ENCODE data around the gene ZNF532.

ZNF532 gene

DNA sequence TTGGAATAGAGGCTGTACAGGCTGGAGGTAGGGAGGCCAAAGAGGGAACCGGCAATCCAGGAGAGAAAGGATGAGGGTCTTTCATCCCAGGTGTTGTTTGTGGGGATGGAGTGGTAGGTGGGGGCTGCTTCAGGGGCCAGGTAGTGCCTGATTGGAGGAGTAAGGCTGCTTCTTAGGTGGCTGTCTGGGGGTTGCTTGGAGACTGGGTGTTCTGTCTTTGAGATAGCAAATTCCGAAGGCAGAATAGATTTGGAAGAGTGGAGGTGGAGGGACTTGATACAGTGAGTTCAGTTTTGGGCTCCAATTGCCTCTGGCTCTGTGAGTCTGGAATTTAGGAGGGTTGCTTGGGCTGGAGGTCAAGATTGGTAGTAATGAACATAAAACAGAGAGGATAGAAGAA lies 5.9 kb downstream of the ZNF532 start:
- H3K4me3 Mint-ChIP-seq, result no peak overlapping the region
- H3K27ac Mint-ChIP-seq, result no peak overlapping the region
- no peaks in the 10 kb centered on the region for H3K9me3 Mint-ChIP-seq
- H3K4me1 Mint-ChIP-seq (ENCODE audit: low read depth), result no peaks in the 10 kb centered on the region
- DNase-seq (ENCODE audit: low spot score), result no peak
- H3K27me3 Mint-ChIP-seq (ENCODE audit: low read depth), result peaks cover 26% of the 10 kb centered on the region
- H3K36me3 Mint-ChIP-seq (ENCODE audit: low read depth), result no peaks in the 10 kb centered on the region

- Mint-ChIP-seq H3K4me1 (ENCODE audit: low read depth) (no peaks in the 10 kb centered on the region), H3K27ac (no peak overlapping the region), H3K4me3 (no peak overlapping the region), H3K27me3 (ENCODE audit: low read depth) (peaks cover 18% of the 10 kb centered on the region), H3K36me3 (ENCODE audit: low read depth) (no peaks in the 10 kb centered on the region), H3K9me3 (no peaks in the 10 kb centered on the region)
- no peak for DNase-seq (ENCODE audit: low spot score)
These were observed 7.1 kb downstream of the ZNF532 start for GRCh38 chr18:58871514-58872420.

- Mint-ChIP-seq H3K27me3 (ENCODE audit: low read depth) (peaks cover 15% of the 10 kb centered on the region), H3K4me3 (no peak overlapping the region), H3K4me1 (ENCODE audit: low read depth) (no peaks in the 10 kb centered on the region), H3K27ac (no peak overlapping the region), H3K9me3 (no peaks in the 10 kb centered on the region), H3K36me3 (ENCODE audit: low read depth) (no peaks in the 10 kb centered on the region)
- no peak for DNase-seq (ENCODE audit: low spot score)
These were observed 14.0 kb downstream of the ZNF532 start for GRCh38 chr18:58878640-58879039.

GRCh38 chr18:58881477-58881876 lies 16.8 kb downstream of the ZNF532 start:
- H3K36me3 Mint-ChIP-seq (ENCODE audit: low read depth), result no peaks in the 10 kb centered on the region
- H3K27ac Mint-ChIP-seq, result no peak overlapping the region
- H3K27me3 Mint-ChIP-seq (ENCODE audit: low read depth), result peaks cover 15% of the 10 kb centered on the region
- H3K4me3 Mint-ChIP-seq, result no peak overlapping the region
- H3K9me3 Mint-ChIP-seq, result no peaks in the 10 kb centered on the region
- no peak for DNase-seq (ENCODE audit: low spot score)
- no peaks in the 10 kb centered on the region for H3K4me1 Mint-ChIP-seq (ENCODE audit: low read depth)

DNA sequence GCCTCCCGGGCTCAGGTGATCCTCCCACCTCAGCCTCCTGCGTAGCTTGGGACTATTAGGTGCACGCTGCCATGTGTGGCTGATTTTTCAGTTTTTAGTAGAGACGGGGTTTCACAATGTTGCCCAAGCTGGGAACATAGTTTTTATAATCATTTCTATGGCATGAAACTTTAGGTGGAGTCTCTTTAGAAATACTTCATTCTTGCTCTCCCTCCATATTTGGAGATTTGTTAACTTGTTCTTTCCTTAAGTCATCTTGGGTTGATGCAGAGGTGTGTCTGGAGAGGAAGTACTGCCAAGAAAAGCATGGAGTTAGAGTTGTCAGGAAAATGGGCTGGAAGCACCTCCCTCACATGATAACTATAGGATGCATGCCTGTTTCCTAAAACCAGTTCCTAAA lies 17.4 kb downstream of the ZNF532 start:
- no peak for DNase-seq (ENCODE audit: low spot score)
- no peak overlapping the region for H3K4me3 Mint-ChIP-seq
- no peaks in the 10 kb centered on the region for H3K36me3 Mint-ChIP-seq (ENCODE audit: low read depth)
- peaks cover 17% of the 10 kb centered on the region for H3K27me3 Mint-ChIP-seq (ENCODE audit: low read depth)
- H3K9me3 Mint-ChIP-seq, result no peaks in the 10 kb centered on the region
- H3K4me1 Mint-ChIP-seq (ENCODE audit: low read depth), result peaks cover 3% of the 10 kb centered on the region
- H3K27ac Mint-ChIP-seq, result no peak overlapping the region

DNA sequence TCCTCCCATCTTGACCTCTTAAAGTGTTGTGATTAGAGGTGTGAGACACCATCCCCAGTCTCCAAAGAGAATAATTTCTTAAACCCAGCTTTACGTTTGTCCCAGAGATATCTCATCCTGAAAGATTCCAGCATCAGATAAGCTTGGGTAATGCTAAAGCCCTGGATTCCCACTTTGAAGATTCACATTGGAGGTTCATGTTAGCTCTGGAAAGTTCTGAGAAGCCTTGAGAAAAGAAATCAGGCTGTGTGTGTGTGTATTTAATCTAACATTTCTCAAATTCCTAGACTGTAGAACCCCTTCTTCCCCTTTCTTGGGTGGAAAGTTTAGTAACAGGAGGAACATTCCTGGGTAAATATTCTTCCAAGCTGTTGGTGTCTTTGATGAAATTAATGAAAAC lies 18.0 kb downstream of the ZNF532 start:
- peaks cover 9% of the 10 kb centered on the region for H3K4me1 Mint-ChIP-seq (ENCODE audit: low read depth)
- H3K9me3 Mint-ChIP-seq, result no peaks in the 10 kb centered on the region
- H3K27ac Mint-ChIP-seq, result no peak overlapping the region
- peaks cover 17% of the 10 kb centered on the region for H3K27me3 Mint-ChIP-seq (ENCODE audit: low read depth)
- DNase-seq (ENCODE audit: low spot score), result no peak
- no peak overlapping the region for H3K4me3 Mint-ChIP-seq
- no peaks in the 10 kb centered on the region for H3K36me3 Mint-ChIP-seq (ENCODE audit: low read depth)

GRCh38 chr18:58884680-58885079 lies 20.0 kb downstream of the ZNF532 start:
- H3K9me3 Mint-ChIP-seq, result no peaks in the 10 kb centered on the region
- DNase-seq (ENCODE audit: low spot score), result no peak

GRCh38 chr18:58886431-58886830 lies 21.8 kb downstream of the ZNF532 start:
- no peak for DNase-seq (ENCODE audit: low spot score)
- H3K27me3 Mint-ChIP-seq (ENCODE audit: low read depth), result peaks cover 14% of the 10 kb centered on the region
- H3K4me1 Mint-ChIP-seq (ENCODE audit: low read depth), result peaks cover 11% of the 10 kb centered on the region
- H3K9me3 Mint-ChIP-seq, result no peaks in the 10 kb centered on the region
- H3K4me3 Mint-ChIP-seq, result no peak overlapping the region
- no peak overlapping the region for H3K27ac Mint-ChIP-seq
- no peaks in the 10 kb centered on the region for H3K36me3 Mint-ChIP-seq (ENCODE audit: low read depth)

More at GRCh38 chr18:58884680-58885079, 20.0 kb downstream of the ZNF532 start:
- Mint-ChIP-seq H3K4me3 (no peak overlapping the region), H3K36me3 (ENCODE audit: low read depth) (no peaks in the 10 kb centered on the region), H3K27ac (no peak overlapping the region), H3K4me1 (ENCODE audit: low read depth) (peaks cover 11% of the 10 kb centered on the region), H3K27me3 (ENCODE audit: low read depth) (peaks cover 16% of the 10 kb centered on the region)

DNA sequence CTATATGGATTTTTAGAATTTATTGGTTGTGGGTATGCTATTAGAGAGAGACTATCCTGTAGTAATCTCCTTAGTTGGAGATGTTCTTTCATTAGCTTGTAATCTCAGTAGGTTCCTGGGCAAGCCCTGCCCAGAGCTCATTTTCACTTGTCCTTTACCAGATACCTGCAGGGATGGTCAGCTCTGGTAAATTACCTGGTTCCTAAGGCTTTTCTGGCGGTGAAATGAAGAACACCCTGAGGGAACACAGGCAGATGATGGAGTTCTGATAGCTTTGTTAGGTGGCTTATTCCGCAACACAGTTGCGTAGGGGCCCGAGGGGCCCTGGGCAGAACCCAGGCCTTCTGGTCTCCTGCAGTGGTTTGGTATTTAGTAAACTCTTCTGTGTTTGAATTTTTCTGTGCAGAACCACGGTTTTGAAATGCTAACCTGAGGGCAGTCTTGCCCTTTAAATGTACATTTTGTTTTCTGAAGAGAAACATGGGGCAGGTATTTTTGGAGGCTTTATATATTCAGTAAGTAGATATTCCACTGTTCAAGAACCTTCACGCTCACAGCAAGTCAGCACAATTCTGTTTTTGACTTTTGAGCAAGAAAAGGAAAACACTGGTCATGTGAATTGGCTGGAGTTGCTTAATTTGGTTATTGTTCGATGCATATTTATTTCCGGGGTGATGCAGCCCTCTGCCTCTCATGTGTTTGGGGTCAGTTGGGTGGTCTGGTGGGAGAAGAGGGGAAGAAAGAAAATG lies 22.4 kb downstream of the ZNF532 start:
- DNase-seq (ENCODE audit: low spot score), result no peak
- peaks cover 12% of the 10 kb centered on the region for H3K27me3 Mint-ChIP-seq (ENCODE audit: low read depth)
- H3K9me3 Mint-ChIP-seq, result no peaks in the 10 kb centered on the region
- H3K4me1 Mint-ChIP-seq (ENCODE audit: low read depth), result peaks cover 13% of the 10 kb centered on the region
- H3K27ac Mint-ChIP-seq, result no peak overlapping the region
- H3K4me3 Mint-ChIP-seq, result no peak overlapping the region
- H3K36me3 Mint-ChIP-seq (ENCODE audit: low read depth), result no peaks in the 10 kb centered on the region

DNA sequence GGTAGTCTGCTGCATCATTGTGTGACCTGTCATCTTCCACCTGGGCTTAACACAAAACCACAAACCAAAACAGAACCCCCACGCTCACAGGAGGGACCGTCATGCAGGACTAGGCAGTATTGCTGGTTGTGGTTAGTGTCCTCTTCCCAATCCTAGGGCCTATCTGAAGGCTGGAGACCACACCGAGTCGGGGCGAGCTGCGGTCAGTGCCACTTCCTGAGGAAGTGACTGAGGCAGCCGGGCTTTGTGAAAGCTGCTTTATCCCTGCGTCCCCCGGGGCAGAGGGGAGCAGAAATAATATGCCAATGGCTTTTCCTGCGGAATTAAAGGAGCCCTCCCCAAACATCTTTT lies 22.9 kb downstream of the ZNF532 start:
- peaks cover 11% of the 10 kb centered on the region for H3K27me3 Mint-ChIP-seq (ENCODE audit: low read depth)
- DNase-seq (ENCODE audit: low spot score), result peak; percentile 26
- no peaks in the 10 kb centered on the region for H3K9me3 Mint-ChIP-seq
- no peak overlapping the region for H3K27ac Mint-ChIP-seq
- H3K36me3 Mint-ChIP-seq (ENCODE audit: low read depth), result no peaks in the 10 kb centered on the region
- no peak overlapping the region for H3K4me3 Mint-ChIP-seq
- peaks cover 13% of the 10 kb centered on the region for H3K4me1 Mint-ChIP-seq (ENCODE audit: low read depth)

- no peak for DNase-seq (ENCODE audit: low spot score)
- Mint-ChIP-seq H3K27me3 (ENCODE audit: low read depth) (no peaks in the 10 kb centered on the region), H3K36me3 (ENCODE audit: low read depth) (no peaks in the 10 kb centered on the region), H3K9me3 (no peaks in the 10 kb centered on the region), H3K4me1 (ENCODE audit: low read depth) (peaks cover 21% of the 10 kb centered on the region), H3K4me3 (no peak overlapping the region), H3K27ac (no peak overlapping the region)
These were observed 27.1 kb downstream of the ZNF532 start for GRCh38 chr18:58891776-58892175.

DNA sequence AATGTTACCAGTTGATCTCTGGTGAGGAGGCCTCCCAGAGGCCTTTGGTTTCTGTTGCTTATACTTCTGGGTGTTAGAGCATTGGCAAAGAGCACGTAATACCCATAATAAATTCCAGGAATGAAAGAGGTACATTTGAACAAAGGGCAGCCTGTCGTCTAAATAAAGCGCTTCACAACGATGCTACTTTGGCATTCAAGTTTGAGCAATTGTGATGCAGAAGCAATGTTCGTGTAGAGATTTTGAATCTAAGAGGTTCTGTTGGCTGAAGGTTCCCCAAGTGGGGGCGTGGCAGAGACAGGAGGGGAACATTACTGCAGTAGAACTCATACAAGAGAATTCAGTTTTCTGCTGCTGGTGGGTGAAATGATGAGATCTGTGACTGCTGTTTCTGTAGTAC lies 27.8 kb downstream of the ZNF532 start:
- Mint-ChIP-seq H3K27me3 (ENCODE audit: low read depth) (peaks cover 2% of the 10 kb centered on the region), H3K27ac (no peak overlapping the region), H3K9me3 (no peaks in the 10 kb centered on the region)

GRCh38 chr18:58893388-58894099 lies 28.9 kb downstream of the ZNF532 start:
- Mint-ChIP-seq H3K4me3 (no peak overlapping the region), H3K4me1 (ENCODE audit: low read depth) (peaks cover 11% of the 10 kb centered on the region), H3K36me3 (ENCODE audit: low read depth) (no peaks in the 10 kb centered on the region), H3K27ac (no peak overlapping the region), H3K27me3 (ENCODE audit: low read depth) (peaks cover 2% of the 10 kb centered on the region), H3K9me3 (no peaks in the 10 kb centered on the region)
- DNase-seq (ENCODE audit: low spot score), result no peak

More for the DNA sequence above, 27.8 kb downstream of the ZNF532 start:
- Mint-ChIP-seq H3K36me3 (ENCODE audit: low read depth) (no peaks in the 10 kb centered on the region), H3K4me3 (no peak overlapping the region), H3K4me1 (ENCODE audit: low read depth) (peaks cover 14% of the 10 kb centered on the region)
- no peak for DNase-seq (ENCODE audit: low spot score)

DNA sequence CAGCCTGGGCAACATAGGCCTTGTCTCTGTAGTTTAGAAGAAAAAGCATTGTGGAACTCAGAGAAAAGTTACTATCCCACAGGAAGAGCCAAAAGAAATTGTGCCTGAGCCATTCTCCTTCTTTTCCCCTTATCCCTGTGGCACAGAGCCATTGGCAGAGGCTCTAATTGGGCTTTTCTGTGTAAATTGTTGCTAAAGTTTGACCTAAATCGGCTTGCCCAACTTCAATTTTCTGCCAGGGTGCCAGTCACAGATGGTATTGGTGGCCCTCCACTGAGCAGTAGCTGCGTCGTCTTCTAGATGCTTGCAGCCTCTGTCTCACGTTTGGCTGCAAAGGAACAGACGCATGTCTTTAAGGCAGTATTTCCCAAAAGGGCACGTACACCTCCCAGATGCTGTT lies 30.3 kb downstream of the ZNF532 start:
- H3K4me3 Mint-ChIP-seq, result no peak overlapping the region
- peaks cover 2% of the 10 kb centered on the region for H3K27me3 Mint-ChIP-seq (ENCODE audit: low read depth)
- H3K27ac Mint-ChIP-seq, result no peak overlapping the region
- peaks cover 11% of the 10 kb centered on the region for H3K4me1 Mint-ChIP-seq (ENCODE audit: low read depth)
- H3K36me3 Mint-ChIP-seq (ENCODE audit: low read depth), result no peaks in the 10 kb centered on the region
- no peaks in the 10 kb centered on the region for H3K9me3 Mint-ChIP-seq
- DNase-seq (ENCODE audit: low spot score), result no peak
